Calu3 (cell line): ENCODE results near the gene TECPR2. TPM values are rescaled to one million over a fixed set of nuclear protein-coding genes. Genes with fewer than 3 reads are reported as not detected.

ENCODE experiments used
- BruUV-seq: library from RNA; stranded (reverse); fragments of 400-500 nt; replicated peaks from 2 replicates; lab custom pipeline; 2021; lab: Mats Ljungman, UMichigan
- CTCF ChIA-PET: fragments of 300-600 bp; sonication (Branson Sonifier 250); formaldehyde crosslinking; loops from one replicate; lab custom pipeline; 2022; ENCODE audit warnings: antibody characterized with exemption; lab: Charles Lee
- DNase-seq: peaks from one replicate; pipeline ENCODE4 v3.0.0; 2022
- H3K27ac Mint-ChIP-seq: one replicate; pipeline ENCODE4 v1.8.0; 2022; ENCODE audit warnings: mixed read lengths; ENCODE audit not compliant: unreplicated experiment
- H3K27me3 Mint-ChIP-seq: one replicate; pipeline ENCODE4 v1.8.0; 2022; ENCODE audit warnings: mixed read lengths; ENCODE audit not compliant: unreplicated experiment
- H3K36me3 Mint-ChIP-seq: one replicate; pipeline ENCODE4 v1.8.0; 2022; ENCODE audit warnings: mild to moderate bottlenecking, moderate library complexity, mixed read lengths; ENCODE audit not compliant: insufficient read depth, unreplicated experiment
- H3K4me1 Mint-ChIP-seq: one replicate; pipeline ENCODE4 v1.8.0; 2022; ENCODE audit warnings: mild to moderate bottlenecking, low read depth, mixed read lengths; ENCODE audit not compliant: unreplicated experiment
- H3K4me3 Mint-ChIP-seq: one replicate; pipeline ENCODE4 v1.8.0; 2022; ENCODE audit warnings: mild to moderate bottlenecking, low read depth, moderate library complexity, mixed read lengths; ENCODE audit not compliant: unreplicated experiment
- H3K9me3 Mint-ChIP-seq: one replicate; pipeline ENCODE4 v1.8.0; 2022; ENCODE audit warnings: low read depth, mixed read lengths; ENCODE audit not compliant: unreplicated experiment
- CTCF ChIP-seq: fragments of 200-600 bp; IDR thresholded peaks from one replicate; pipeline ENCODE4 v1.8.0; 2022; ENCODE audit warnings: antibody characterized with exemption; ENCODE audit not compliant: unreplicated experiment
- intact Hi-C: fragments of 100-400 bp; cut with micrococcal nuclease; formaldehyde crosslinking; loops from one replicate; pipeline ENCODE4 v1.10.0; 2022; ENCODE audit not compliant: unreplicated experiment
- total RNA-seq: library from RNA; stranded (reverse); gene quantifications from 2 replicates; pipeline ENCODE4 v1.2.3, GENCODE V29; 2022

The TECPR2 gene
- total RNA-seq, 1 experiment from 2014 or later, result 21.7 TPM

- DNase-seq, result no peak
- Mint-ChIP-seq H3K4me1 (no peaks in the 10 kb centered on the region), H3K27me3 (no peaks in the 10 kb centered on the region), H3K4me3 (no peak overlapping the region), H3K27ac (no peak overlapping the region), H3K36me3 (no peaks in the 10 kb centered on the region), H3K9me3 (no peaks in the 10 kb centered on the region)
- intact Hi-C loops, result no loop called here
- no TSS peak for BruUV-seq
- no peak for TF ChIP-seq CTCF
- CTCF ChIA-PET, result no interaction called here
Measured at GRCh38 chr14:102418169-102418852, 55.6 kb downstream of the TECPR2 start.

GRCh38 chr14:102418853-102419240 is 56.1 kb downstream of the TECPR2 start:
- H3K9me3 Mint-ChIP-seq, result no peaks in the 10 kb centered on the region
- no peak overlapping the region for H3K4me3 Mint-ChIP-seq
- CTCF ChIA-PET, result no interaction called here
- no peaks in the 10 kb centered on the region for H3K27me3 Mint-ChIP-seq
- BruUV-seq, result no TSS peak
- intact Hi-C loops, result no loop called here
- DNase-seq, result no peak
- H3K4me1 Mint-ChIP-seq, result no peaks in the 10 kb centered on the region
- no peaks in the 10 kb centered on the region for H3K36me3 Mint-ChIP-seq
- TF ChIP-seq CTCF, result no peak
- H3K27ac Mint-ChIP-seq, result no peak overlapping the region

GRCh38 chr14:102419276-102419675 is 56.5 kb downstream of the TECPR2 start:
- H3K4me3 Mint-ChIP-seq, result no peak overlapping the region
- DNase-seq, result no peak
- no peaks in the 10 kb centered on the region for H3K4me1 Mint-ChIP-seq
- no peak for TF ChIP-seq CTCF
- no peaks in the 10 kb centered on the region for H3K36me3 Mint-ChIP-seq
- H3K27me3 Mint-ChIP-seq, result no peaks in the 10 kb centered on the region
- CTCF ChIA-PET, result interaction anchor here (0.6 kb wide), 1 partner anchor 175 kb away, joined by 5 read pairs; no protein-coding TSS in a partner anchor
- intact Hi-C loops, result no loop called here
- H3K27ac Mint-ChIP-seq, result no peak overlapping the region
- BruUV-seq, result no TSS peak
- no peaks in the 10 kb centered on the region for H3K9me3 Mint-ChIP-seq

GRCh38 chr14:102419716-102420115 is 57.0 kb downstream of the TECPR2 start:
- CTCF ChIA-PET, result interaction anchor here (0.6 kb wide), 1 partner anchor 175 kb away, joined by 5 read pairs; no protein-coding TSS in a partner anchor
- no peak overlapping the region for H3K27ac Mint-ChIP-seq
- no peak for TF ChIP-seq CTCF

More at GRCh38 chr14:102419716-102420115, 57.0 kb downstream of the TECPR2 start:
- no peaks in the 10 kb centered on the region for H3K4me1 Mint-ChIP-seq
- no peak for DNase-seq
- no peaks in the 10 kb centered on the region for H3K9me3 Mint-ChIP-seq
- no TSS peak for BruUV-seq
- H3K36me3 Mint-ChIP-seq, result no peaks in the 10 kb centered on the region
- H3K27me3 Mint-ChIP-seq, result no peaks in the 10 kb centered on the region
- intact Hi-C loops, result no loop called here
- no peak overlapping the region for H3K4me3 Mint-ChIP-seq
